Body of pancreas (tissue), 4 donors: ENCODE results near the gene MBNL1. TPM values are rescaled to one million over a fixed set of nuclear protein-coding genes. Genes with fewer than 3 reads are reported as not detected.
A peak's percentile ranks its signal among the peaks of the same experiment; 100 is the strongest.

Source experiments
- ATAC-seq: fragments of 150-250 bp; one replicate; pipeline ENCODE4 v1.9.1; 2016
- DNase-seq, 4 donors: peaks; one replicate each; pipeline ENCODE4 v3.0.0-alpha.2; 2019
- H3K27ac ChIP-seq, 4 donors: fragments of 200-600 bp; sonication (generic); 1 replicate in 3 of 4; 2 replicates in 1 of 4; pipeline versions ENCODE4 v1.5.1 to v1.6.1; 2016 to 2019; ENCODE audit warnings: mild to moderate bottlenecking in 1 of 4, mixed read lengths in 1 of 4, moderate library complexity in 1 of 4
- H3K27me3 ChIP-seq, 2 donors: fragments of 200-600 bp; sonication (generic); one replicate each; pipeline ENCODE4 v1.6.0; 2016; ENCODE audit warnings: mild to moderate bottlenecking in 1 of 2
- H3K36me3 ChIP-seq, 2 donors: fragments of 200-600 bp; sonication (generic); replicated peaks in 1 of 2; 2 replicates each; pipeline ENCODE4 v1.5.1; 2016; ENCODE audit warnings: low read depth in 2 of 2; ENCODE audit not compliant: insufficient read depth in 1 of 2
- H3K4me1 ChIP-seq: fragments of 200-600 bp; sonication (generic); one replicate; pipeline ENCODE4 v1.6.0; 2016
- H3K4me3 ChIP-seq, 2 donors: fragments of 200-600 bp; sonication (generic); 1 replicate in 1 of 2; 2 replicates in 1 of 2; pipeline ENCODE4 v1.5.1; 2016 to 2019
- H3K9me3 ChIP-seq, 3 donors: fragments of 200-600 bp; sonication (generic); 1 replicate in 2 of 3; 2 replicates in 1 of 3; pipeline ENCODE4 v1.5.1; 2016
- POLR2A ChIP-seq, 3 donors: fragments of 450-650 bp; IDR thresholded peaks; one replicate each; pipeline ENCODE4 v1.6.1; 2016; ENCODE audit warnings: antibody characterized with exemption in 3 of 3, mild to moderate bottlenecking in 2 of 3
- WGBS, 2 donors: methylation state at CpG; one replicate each; pipeline ENCODE4 v1.1.5; 2017; 5-methylcytosine and 5-hydroxymethylcytosine counted together
- intact Hi-C: fragments of 100-400 bp; cut with DNase I; formaldehyde crosslinking; loops from one replicate; pipeline ENCODE4 v1.15.1; 2023
- total RNA-seq, 2 donors: library from RNA; depleted of rRNA; stranded (reverse); fragments of >200 nt; gene quantifications; one replicate each; pipeline ENCODE4 v1.1.0, GENCODE V29; 2016
- TF ChIP-seq, protein P1 (sequence below), 7 experiments: fragments of 450-650 bp in 4 of 7; fragments of 200-600 bp in 3 of 7; sonication (generic) in 3 of 7; IDR thresholded peaks; one replicate each; pipeline ENCODE4 v1.5.1; 2016 to 2019; ENCODE audit warnings: antibody characterized with exemption in 7 of 7

Gene MBNL1, protein sequence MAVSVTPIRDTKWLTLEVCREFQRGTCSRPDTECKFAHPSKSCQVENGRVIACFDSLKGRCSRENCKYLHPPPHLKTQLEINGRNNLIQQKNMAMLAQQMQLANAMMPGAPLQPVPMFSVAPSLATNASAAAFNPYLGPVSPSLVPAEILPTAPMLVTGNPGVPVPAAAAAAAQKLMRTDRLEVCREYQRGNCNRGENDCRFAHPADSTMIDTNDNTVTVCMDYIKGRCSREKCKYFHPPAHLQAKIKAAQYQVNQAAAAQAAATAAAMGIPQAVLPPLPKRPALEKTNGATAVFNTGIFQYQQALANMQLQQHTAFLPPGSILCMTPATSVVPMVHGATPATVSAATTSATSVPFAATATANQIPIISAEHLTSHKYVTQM
- 10 to 100 TPM; 77.3 to 82.4 TPM for total RNA-seq

DNA sequence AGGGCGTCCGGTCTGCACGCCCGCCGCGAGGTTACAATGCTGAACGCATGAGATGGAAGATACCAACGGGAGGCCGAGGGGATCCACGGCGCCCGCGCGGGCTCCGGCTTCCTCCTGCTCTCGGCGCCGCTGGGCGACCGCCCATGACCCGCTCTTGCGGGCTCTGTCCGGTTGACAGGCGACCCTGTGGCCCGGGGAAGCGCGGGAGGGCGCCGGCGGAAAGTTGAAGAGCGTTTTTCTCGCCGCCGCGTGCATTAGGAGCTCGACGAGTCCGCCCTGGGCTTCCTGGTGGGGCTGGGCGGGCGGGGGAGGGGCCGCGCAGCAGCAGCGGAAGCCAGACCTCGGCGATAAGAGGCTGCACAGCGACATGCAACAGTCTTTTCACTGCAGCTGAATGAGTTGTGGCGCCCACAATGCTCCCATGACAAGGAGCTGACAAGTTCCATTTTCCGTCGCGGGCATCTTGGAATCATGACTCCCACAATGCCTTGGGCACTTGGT is at the start of gene MBNL1:
TSS of gene MBNL1 (plus strand) at position 375 of the 501 bp plus-strand sequence. CDS start 31,265 bp downstream, outside the sequence.
- WGBS, 2 donors: 0 to 1% methylated on average over 16 to 40 of the region's 50 CpGs
- H3K27ac ChIP-seq: peak within 1 kb of the TSS; percentile 97 to 98 (median 98)
- no peaks in the 10 kb centered on the region for H3K9me3 ChIP-seq
- H3K4me1 ChIP-seq: peaks cover 40% of the 10 kb centered on the region
- peak within 1 kb of the TSS; percentile 63 to 75 for H3K4me3 ChIP-seq
- ATAC-seq (peak; percentile 79), DNase-seq (peak; percentile 77 to 85 (median 82))
- intact Hi-C loops: no loop called here
- H3K27me3 ChIP-seq: no peaks in the 10 kb centered on the region
- TF ChIP-seq, protein P1, sequence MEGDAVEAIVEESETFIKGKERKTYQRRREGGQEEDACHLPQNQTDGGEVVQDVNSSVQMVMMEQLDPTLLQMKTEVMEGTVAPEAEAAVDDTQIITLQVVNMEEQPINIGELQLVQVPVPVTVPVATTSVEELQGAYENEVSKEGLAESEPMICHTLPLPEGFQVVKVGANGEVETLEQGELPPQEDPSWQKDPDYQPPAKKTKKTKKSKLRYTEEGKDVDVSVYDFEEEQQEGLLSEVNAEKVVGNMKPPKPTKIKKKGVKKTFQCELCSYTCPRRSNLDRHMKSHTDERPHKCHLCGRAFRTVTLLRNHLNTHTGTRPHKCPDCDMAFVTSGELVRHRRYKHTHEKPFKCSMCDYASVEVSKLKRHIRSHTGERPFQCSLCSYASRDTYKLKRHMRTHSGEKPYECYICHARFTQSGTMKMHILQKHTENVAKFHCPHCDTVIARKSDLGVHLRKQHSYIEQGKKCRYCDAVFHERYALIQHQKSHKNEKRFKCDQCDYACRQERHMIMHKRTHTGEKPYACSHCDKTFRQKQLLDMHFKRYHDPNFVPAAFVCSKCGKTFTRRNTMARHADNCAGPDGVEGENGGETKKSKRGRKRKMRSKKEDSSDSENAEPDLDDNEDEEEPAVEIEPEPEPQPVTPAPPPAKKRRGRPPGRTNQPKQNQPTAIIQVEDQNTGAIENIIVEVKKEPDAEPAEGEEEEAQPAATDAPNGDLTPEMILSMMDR (IDR thresholded peaks at IDR 0.05): peak in 1 of 7 experiments; percentile 7
- peak; percentile 26 to 85 (median 84) for TF ChIP-seq POLR2A (IDR thresholded peaks at IDR 0.05)
- no peaks in the 10 kb centered on the region for H3K36me3 ChIP-seq

DNA sequence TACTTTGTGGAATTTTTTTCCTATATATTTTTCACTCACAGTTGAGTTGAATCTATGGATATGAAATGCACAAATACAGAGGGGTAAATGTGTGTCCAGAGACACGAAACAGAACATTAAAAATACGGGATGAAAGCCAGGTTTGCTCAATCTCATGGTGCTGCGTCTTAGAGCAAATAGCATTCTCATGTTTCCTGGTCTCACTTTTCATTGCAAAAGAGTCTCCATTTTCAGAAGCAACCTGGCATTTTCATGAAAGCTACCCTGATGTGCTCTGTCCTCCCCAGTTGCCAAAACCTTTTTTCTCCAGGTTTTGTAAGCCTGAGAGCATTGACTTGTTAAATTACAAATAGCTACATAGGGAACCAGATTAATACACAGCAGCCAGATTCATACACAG is 49.5 kb upstream of the MBNL1 start:
- no peaks in the 10 kb centered on the region for H3K4me1 ChIP-seq
- no peak overlapping the region for H3K27ac ChIP-seq
- H3K9me3 ChIP-seq: no peaks in the 10 kb centered on the region
- intact Hi-C loops: no loop called here
- H3K4me3 ChIP-seq: no peak overlapping the region
- WGBS, 2 donors: 52 to 63% methylated on average over 3 of the region's 3 CpGs
- H3K36me3 ChIP-seq: no peaks in the 10 kb centered on the region
- no peak for ATAC-seq
- no peak for DNase-seq
- H3K27me3 ChIP-seq: no peaks in the 10 kb centered on the region
- TF ChIP-seq POLR2A (IDR thresholded peaks at IDR 0.05): no peak
- TF ChIP-seq, protein P1 (IDR thresholded peaks at IDR 0.05): no peak

DNA sequence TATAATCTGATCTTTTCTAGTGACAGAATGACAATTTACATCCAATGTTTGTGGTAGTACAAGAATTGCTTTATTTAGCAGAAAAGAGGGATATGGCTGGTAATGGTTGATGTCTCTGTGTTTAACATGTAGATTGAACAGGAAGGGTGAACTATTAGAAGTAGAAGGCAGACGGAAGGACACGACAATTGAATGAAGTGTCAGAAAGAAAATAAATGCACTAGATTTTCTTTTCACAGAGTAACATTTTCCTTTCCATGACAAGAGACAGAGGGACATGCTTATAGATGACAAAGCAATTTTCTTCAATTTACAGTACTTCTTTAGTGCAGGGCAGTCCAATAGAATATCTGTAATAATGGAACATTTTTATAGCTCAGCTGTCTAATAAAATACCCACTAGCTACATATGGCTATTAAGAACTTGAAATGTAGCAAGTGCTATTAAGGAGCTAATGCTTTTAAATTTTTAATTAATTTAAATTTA is 48.9 kb upstream of the MBNL1 start:
- TF ChIP-seq, protein P1 (IDR thresholded peaks at IDR 0.05): no peak
- no peak for TF ChIP-seq POLR2A (IDR thresholded peaks at IDR 0.05)
- Histone ChIP-seq H3K36me3 (no peaks in the 10 kb centered on the region), H3K9me3 (no peaks in the 10 kb centered on the region), H3K4me3 (no peak overlapping the region), H3K27me3 (no peaks in the 10 kb centered on the region), H3K27ac (no peak overlapping the region), H3K4me1 (no peaks in the 10 kb centered on the region)
- 88% methylated on average over 2 of the region's 2 CpGs for WGBS, 2 donors
- DNase-seq: no peak
- intact Hi-C loops: no loop called here
- no peak for ATAC-seq

DNA sequence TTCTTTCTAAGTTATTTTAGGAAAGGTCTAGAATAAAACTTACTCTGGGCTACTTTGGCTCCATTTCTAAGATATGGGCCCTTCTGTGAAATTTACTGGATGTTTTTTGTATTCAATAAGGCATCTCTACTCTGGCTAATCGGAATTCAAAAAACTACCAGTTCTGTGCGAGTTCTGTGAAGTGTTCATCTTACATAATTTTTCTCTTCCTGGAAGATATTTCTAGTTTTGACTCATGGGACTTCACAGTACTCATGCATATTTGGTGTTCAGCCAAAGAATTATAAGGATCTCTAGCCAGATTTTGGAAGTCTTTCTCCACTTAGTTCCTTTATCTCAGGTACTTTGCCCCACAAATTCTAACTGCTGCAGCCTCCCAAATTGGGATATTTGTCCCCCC is 46.4 kb upstream of the MBNL1 start:
- TF ChIP-seq, protein P1 (IDR thresholded peaks at IDR 0.05): no peak
- TF ChIP-seq POLR2A (IDR thresholded peaks at IDR 0.05): no peak
- 61 to 63% methylated on average over 2 of the region's 2 CpGs for WGBS, 2 donors
- no peak for DNase-seq
- Histone ChIP-seq H3K27me3 (no peaks in the 10 kb centered on the region), H3K9me3 (no peaks in the 10 kb centered on the region), H3K27ac (no peak overlapping the region), H3K4me1 (no peaks in the 10 kb centered on the region), H3K36me3 (no peaks in the 10 kb centered on the region), H3K4me3 (no peak overlapping the region)
- no peak for ATAC-seq
- intact Hi-C loops: no loop called here
